Smooth muscle cell (in vitro differentiated cells): ENCODE data around the gene PPM1H. TPM values are rescaled to one million over a fixed set of nuclear protein-coding genes. Genes with fewer than 3 reads are reported as not detected.
A peak's percentile ranks its signal among the peaks of the same experiment; 100 is the strongest.

ENCODE experiments used
- DNase-seq: peaks from one replicate; lab custom pipeline; 2025; ENCODE audit not compliant: unreplicated experiment; lab: John Stamatoyannopoulos, UW
- H2AFZ ChIP-seq: fragments of 200-600 bp; sonication (generic); 2 replicates; pipeline ENCODE4 v1.6.0; 2016; ENCODE audit warnings: antibody characterized with exemption, low read depth, mild to moderate bottlenecking
- H3F3A ChIP-seq: fragments of 200-600 bp; sonication (generic); 2 replicates; pipeline ENCODE4 v1.6.0; 2017; ENCODE audit warnings: antibody characterized with exemption, low read depth
- H3K27ac ChIP-seq: fragments of 200-600 bp; sonication (generic); 2 replicates; pipeline ENCODE4 v1.5.1; 2016; ENCODE audit warnings: low read depth, mild to moderate bottlenecking
- H3K27me3 ChIP-seq: fragments of 200-600 bp; sonication (generic); 2 replicates; pipeline ENCODE4 v1.6.1; 2016; ENCODE audit warnings: low read depth, mild to moderate bottlenecking
- H3K36me3 ChIP-seq: fragments of 200-600 bp; sonication (generic); 2 replicates; pipeline ENCODE4 v1.5.1; 2016; ENCODE audit warnings: low read depth
- H3K4me1 ChIP-seq: fragments of 200-600 bp; sonication (generic); 2 replicates; pipeline ENCODE4 v1.5.1; 2016; ENCODE audit warnings: low read depth
- H3K4me2 ChIP-seq: fragments of 200-600 bp; sonication (generic); 2 replicates; pipeline ENCODE4 v1.6.0; 2016; ENCODE audit warnings: mild to moderate bottlenecking
- H3K4me3 ChIP-seq: fragments of 200-600 bp; sonication (generic); 2 replicates; pipeline ENCODE4 v1.5.1; 2016; ENCODE audit warnings: mild to moderate bottlenecking
- H3K79me2 ChIP-seq: fragments of 200-600 bp; sonication (generic); 2 replicates; pipeline ENCODE4 v1.6.0; 2016; ENCODE audit warnings: low read depth, mild to moderate bottlenecking
- H3K9ac ChIP-seq: fragments of 200-600 bp; sonication (generic); 2 replicates; pipeline ENCODE4 v1.6.0; 2016; ENCODE audit warnings: low read depth
- H3K9me3 ChIP-seq: fragments of 200-600 bp; sonication (generic); replicated peaks from 2 replicates; pipeline ENCODE4 v1.5.1; 2016; ENCODE audit warnings: low read depth
- H4K20me1 ChIP-seq: fragments of 200-600 bp; sonication (generic); 2 replicates; pipeline ENCODE4 v1.6.0; 2016; ENCODE audit warnings: low read depth
- CTCF ChIP-seq: fragments of 200-600 bp; sonication (generic); IDR thresholded peaks from 2 replicates; pipeline ENCODE4 v1.5.1; 2017; ENCODE audit warnings: borderline replicate concordance, mild to moderate bottlenecking, antibody characterized with exemption; ENCODE audit not compliant: insufficient read depth, poor library complexity, severe bottlenecking
- WGBS: methylation state at CpG from one replicate; pipeline ENCODE4 v1.1.7; 2016; ENCODE audit warnings: low lambda C conversion rate; 5-methylcytosine and 5-hydroxymethylcytosine counted together
- polyA plus RNA-seq: library from polyadenylated mRNA; unstranded; fragments of >200 nt; fragmentation: Nextera tagmentation; extraction: Ambion mirVana; gene quantifications from 2 replicates; pipeline ENCODE4 v1.2.1, GENCODE V29; 2016
- total RNA-seq: library from RNA; depleted of rRNA; stranded (reverse); fragments of >200 nt; gene quantifications from 2 replicates; pipeline ENCODE4 v1.2.3, GENCODE V29; 2014

PPM1H gene
- total and polyA plus RNA-seq, 2 experiments from 2014 or later = 0.56 to 3.6 TPM

DNA sequence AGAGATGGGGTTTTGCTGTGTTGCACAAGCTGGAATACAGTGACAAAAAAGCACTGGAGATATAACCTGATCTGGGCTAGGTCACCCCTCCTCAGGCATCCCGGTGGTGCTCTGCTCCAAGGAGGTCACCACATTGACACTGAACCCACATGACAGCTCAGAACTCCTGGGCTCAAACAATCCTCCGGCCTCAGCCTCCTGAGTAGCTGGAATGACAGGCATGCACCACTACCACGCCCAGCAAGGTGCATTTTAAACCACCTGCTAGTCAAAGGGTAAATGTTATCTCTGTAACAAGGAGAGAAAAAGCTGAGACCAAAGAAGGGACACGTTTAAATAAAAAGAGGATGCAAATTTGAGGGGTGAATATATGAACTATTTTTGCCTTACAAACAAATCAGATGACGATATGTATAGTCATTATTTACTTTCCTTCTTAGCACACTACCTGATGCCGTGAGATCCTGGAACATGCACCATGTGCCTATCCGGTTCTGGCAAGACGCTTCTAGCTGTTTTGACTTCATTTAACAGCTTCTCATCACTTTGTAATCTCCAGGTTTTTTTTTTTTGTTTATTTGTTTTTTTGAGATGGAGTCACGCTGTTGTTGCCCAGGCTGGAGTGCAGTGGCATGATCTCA lies 135.1 kb downstream of the PPM1H start:
- Histone ChIP-seq H4K20me1 (no peaks in the 10 kb centered on the region), H2AFZ (no peak overlapping the region), H3K4me1 (no peaks in the 10 kb centered on the region), H3K4me3 (no peak overlapping the region), H3K27ac (no peak overlapping the region), H3F3A (no peaks in the 10 kb centered on the region), H3K27me3 (no peaks in the 10 kb centered on the region), H3K9me3 (no peaks in the 10 kb centered on the region), H3K36me3 (no peaks in the 10 kb centered on the region), H3K79me2 (no peaks in the 10 kb centered on the region), H3K9ac (no peak overlapping the region), H3K4me2 (no peak overlapping the region)
- TF ChIP-seq CTCF = no peak
- DNase-seq = no peak
- WGBS = 74% methylated on average over 9 of the region's 9 CpGs

GRCh38 chr12:62799126-62799736 lies 135.7 kb downstream of the PPM1H start:
- 38% methylated on average over 2 of the region's 2 CpGs for WGBS
- no peak overlapping the region for H3K4me3 ChIP-seq
- no peak overlapping the region for H2AFZ ChIP-seq
- H3K79me2 ChIP-seq = no peaks in the 10 kb centered on the region
- peak; percentile 95 for TF ChIP-seq CTCF
- no peak overlapping the region for H3K27ac ChIP-seq
- H3K9me3 ChIP-seq = no peaks in the 10 kb centered on the region
- H3K4me2 ChIP-seq = no peak overlapping the region
- no peaks in the 10 kb centered on the region for H3F3A ChIP-seq
- no peaks in the 10 kb centered on the region for H3K27me3 ChIP-seq
- H3K4me1 ChIP-seq = no peaks in the 10 kb centered on the region
- DNase-seq = no peak
- H3K36me3 ChIP-seq = no peaks in the 10 kb centered on the region
- H3K9ac ChIP-seq = no peak overlapping the region
- no peaks in the 10 kb centered on the region for H4K20me1 ChIP-seq

- WGBS = 43% methylated on average over 1 of the region's 1 CpG
- no peak for DNase-seq
- H2AFZ ChIP-seq = peak overlapping the region; percentile 96
- H3K9me3 ChIP-seq = no peaks in the 10 kb centered on the region
- no peak overlapping the region for H3K9ac ChIP-seq
- no peaks in the 10 kb centered on the region for H3K27me3 ChIP-seq
- no peaks in the 10 kb centered on the region for H3K4me1 ChIP-seq
- no peak overlapping the region for H3K27ac ChIP-seq
- no peaks in the 10 kb centered on the region for H4K20me1 ChIP-seq
- no peak overlapping the region for H3K4me3 ChIP-seq
- no peak overlapping the region for H3K4me2 ChIP-seq
- no peaks in the 10 kb centered on the region for H3F3A ChIP-seq
- H3K79me2 ChIP-seq = no peaks in the 10 kb centered on the region
- no peak for TF ChIP-seq CTCF
- no peaks in the 10 kb centered on the region for H3K36me3 ChIP-seq
Observed at GRCh38 chr12:62794218-62794583, 140.7 kb downstream of the PPM1H start.
